Lower leg skin (tissue), 3 donors: ENCODE data around the gene LMNB1.

Experiments used
- POLR2A ChIP-seq, 2 donors: fragments of 450-650 bp; IDR thresholded peaks; one replicate each; pipeline ENCODE4 v1.6.1; 2016 to 2017; ENCODE audit warnings: antibody characterized with exemption in 2 of 2, mild to moderate bottlenecking in 1 of 2, moderate library complexity in 1 of 2
- TF ChIP-seq, protein P1 (sequence below), 3 donors: fragments of 450-650 bp; IDR thresholded peaks; one replicate each; pipeline ENCODE4 v1.5.1; 2016; ENCODE audit warnings: antibody characterized with exemption in 3 of 3, mild to moderate bottlenecking in 3 of 3, moderate library complexity in 2 of 3

DNA sequence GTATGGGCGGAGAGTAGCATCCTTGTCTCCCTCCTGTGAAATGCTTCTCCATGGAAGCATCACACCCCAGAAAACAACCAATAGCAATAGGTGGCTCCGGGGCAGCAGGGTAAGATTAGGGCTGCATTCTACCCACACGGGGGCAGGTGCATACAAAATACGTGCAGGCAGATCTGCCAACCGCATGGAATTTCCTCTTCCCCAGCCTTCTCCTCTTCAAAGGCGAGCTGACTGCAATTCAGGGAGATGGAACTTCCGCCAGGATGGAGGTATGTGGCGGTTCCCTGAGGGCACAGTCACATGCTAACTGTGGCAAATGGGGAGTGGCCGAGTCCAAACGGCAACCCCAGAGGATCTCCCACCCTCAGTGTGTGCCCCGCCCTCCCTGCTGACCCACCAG is 81.5 kb downstream of the LMNB1 start:
- TF ChIP-seq, protein P1, sequence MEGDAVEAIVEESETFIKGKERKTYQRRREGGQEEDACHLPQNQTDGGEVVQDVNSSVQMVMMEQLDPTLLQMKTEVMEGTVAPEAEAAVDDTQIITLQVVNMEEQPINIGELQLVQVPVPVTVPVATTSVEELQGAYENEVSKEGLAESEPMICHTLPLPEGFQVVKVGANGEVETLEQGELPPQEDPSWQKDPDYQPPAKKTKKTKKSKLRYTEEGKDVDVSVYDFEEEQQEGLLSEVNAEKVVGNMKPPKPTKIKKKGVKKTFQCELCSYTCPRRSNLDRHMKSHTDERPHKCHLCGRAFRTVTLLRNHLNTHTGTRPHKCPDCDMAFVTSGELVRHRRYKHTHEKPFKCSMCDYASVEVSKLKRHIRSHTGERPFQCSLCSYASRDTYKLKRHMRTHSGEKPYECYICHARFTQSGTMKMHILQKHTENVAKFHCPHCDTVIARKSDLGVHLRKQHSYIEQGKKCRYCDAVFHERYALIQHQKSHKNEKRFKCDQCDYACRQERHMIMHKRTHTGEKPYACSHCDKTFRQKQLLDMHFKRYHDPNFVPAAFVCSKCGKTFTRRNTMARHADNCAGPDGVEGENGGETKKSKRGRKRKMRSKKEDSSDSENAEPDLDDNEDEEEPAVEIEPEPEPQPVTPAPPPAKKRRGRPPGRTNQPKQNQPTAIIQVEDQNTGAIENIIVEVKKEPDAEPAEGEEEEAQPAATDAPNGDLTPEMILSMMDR (IDR thresholded peaks at IDR 0.05): no peak
- TF ChIP-seq POLR2A (IDR thresholded peaks at IDR 0.05): no peak
